ENCODE results near the gene MYO7B. TPM values are rescaled to one million over a fixed set of nuclear protein-coding genes. Genes with fewer than 3 reads are reported as not detected.

MYO7B gene
- total RNA-seq, 4 donors from 2014 or later: 0.07 to 0.83 (median 0.51) TPM; not detected in 1

- Histone ChIP-seq H3K9me3 (no peaks in the 10 kb centered on the region), H3K36me3 (no peaks in the 10 kb centered on the region), H3K27ac (peak overlapping the region in 3 of 4 donors; percentile 67 to 79 (median 72)), H3K4me1 (peaks cover 19 to 38% of the 10 kb centered on the region in 2 donors), H3K4me3 (no peak overlapping the region), H3K27me3 (no peaks in the 10 kb centered on the region)
- intact Hi-C loops (cut with DNase I; ENCODE audit: low total_unique reads) (no loop called here), in situ Hi-C loops (cut with MboI; ENCODE audit: low sequenced_read_pairs in 4 of 4) (no loop called here)
- ATAC-seq: no peak
- TF ChIP-seq POLR2A (IDR thresholded peaks at IDR 0.05): no peak
- TF ChIP-seq, protein P1, sequence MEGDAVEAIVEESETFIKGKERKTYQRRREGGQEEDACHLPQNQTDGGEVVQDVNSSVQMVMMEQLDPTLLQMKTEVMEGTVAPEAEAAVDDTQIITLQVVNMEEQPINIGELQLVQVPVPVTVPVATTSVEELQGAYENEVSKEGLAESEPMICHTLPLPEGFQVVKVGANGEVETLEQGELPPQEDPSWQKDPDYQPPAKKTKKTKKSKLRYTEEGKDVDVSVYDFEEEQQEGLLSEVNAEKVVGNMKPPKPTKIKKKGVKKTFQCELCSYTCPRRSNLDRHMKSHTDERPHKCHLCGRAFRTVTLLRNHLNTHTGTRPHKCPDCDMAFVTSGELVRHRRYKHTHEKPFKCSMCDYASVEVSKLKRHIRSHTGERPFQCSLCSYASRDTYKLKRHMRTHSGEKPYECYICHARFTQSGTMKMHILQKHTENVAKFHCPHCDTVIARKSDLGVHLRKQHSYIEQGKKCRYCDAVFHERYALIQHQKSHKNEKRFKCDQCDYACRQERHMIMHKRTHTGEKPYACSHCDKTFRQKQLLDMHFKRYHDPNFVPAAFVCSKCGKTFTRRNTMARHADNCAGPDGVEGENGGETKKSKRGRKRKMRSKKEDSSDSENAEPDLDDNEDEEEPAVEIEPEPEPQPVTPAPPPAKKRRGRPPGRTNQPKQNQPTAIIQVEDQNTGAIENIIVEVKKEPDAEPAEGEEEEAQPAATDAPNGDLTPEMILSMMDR (IDR thresholded peaks at IDR 0.05 in 4 of 5, conservative IDR thresholded peaks at IDR 0.05 in 1 of 5): no peak
- no peak for DNase-seq
Measured at GRCh38 chr2:127654084-127654837, 118.8 kb downstream of the MYO7B start.

DNA sequence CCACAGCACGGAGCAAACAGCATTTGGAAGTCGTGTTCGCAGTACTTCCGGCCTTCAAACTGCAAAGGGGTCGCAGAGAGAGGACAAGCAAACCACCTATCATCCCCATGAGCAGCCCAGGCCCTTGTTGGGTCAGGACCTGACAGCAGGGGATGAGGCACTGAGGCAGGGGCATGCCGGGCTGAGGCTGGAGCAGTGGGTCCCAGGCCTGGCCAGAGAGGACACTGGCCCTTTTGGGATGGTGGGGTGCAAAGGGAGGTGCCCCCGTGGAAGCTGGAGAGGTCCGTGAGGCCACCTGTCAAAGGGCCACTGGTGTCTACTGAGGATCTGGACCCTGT lies 119.3 kb downstream of the MYO7B start:
- no peak for TF ChIP-seq POLR2A (IDR thresholded peaks at IDR 0.05)
- TF ChIP-seq, protein P1 (IDR thresholded peaks at IDR 0.05 in 4 of 5, conservative IDR thresholded peaks at IDR 0.05 in 1 of 5): no peak
- no peak for DNase-seq

GRCh38 chr2:127655209-127656073 lies 120.0 kb downstream of the MYO7B start:
- intact Hi-C loops (cut with DNase I; ENCODE audit: low total_unique reads): no loop called here
- H3K9me3 ChIP-seq: no peaks in the 10 kb centered on the region
- in situ Hi-C loops (cut with MboI; ENCODE audit: low sequenced_read_pairs in 4 of 4): no loop called here
- DNase-seq: no peak
- peak overlapping the region; percentile 24 to 79 (median 64) for H3K27ac ChIP-seq
- H3K4me1 ChIP-seq: peaks cover 21 to 29% of the 10 kb centered on the region in 2 donors
- H3K36me3 ChIP-seq: no peaks in the 10 kb centered on the region
- TF ChIP-seq POLR2A (IDR thresholded peaks at IDR 0.05): no peak
- TF ChIP-seq, protein P1 (IDR thresholded peaks at IDR 0.05 in 4 of 5, conservative IDR thresholded peaks at IDR 0.05 in 1 of 5): no peak
- H3K4me3 ChIP-seq: no peak overlapping the region
- H3K27me3 ChIP-seq: no peaks in the 10 kb centered on the region
- no peak for ATAC-seq

More for the DNA sequence above, 119.3 kb downstream of the MYO7B start:
- no peak for ATAC-seq
- no peaks in the 10 kb centered on the region for H3K9me3 ChIP-seq
- no peaks in the 10 kb centered on the region for H3K36me3 ChIP-seq
- in situ Hi-C loops (cut with MboI; ENCODE audit: low sequenced_read_pairs in 4 of 4) (no loop called here), intact Hi-C loops (cut with DNase I; ENCODE audit: low total_unique reads) (no loop called here)
- H3K4me1 ChIP-seq: peaks cover 18 to 33% of the 10 kb centered on the region in 2 donors
- H3K27me3 ChIP-seq: no peaks in the 10 kb centered on the region
- H3K4me3 ChIP-seq: no peak overlapping the region
- peak overlapping the region; percentile 3 to 79 (median 64) for H3K27ac ChIP-seq

GRCh38 chr2:127656569-127657231 lies 121.2 kb downstream of the MYO7B start:
- in situ Hi-C loops (cut with MboI; ENCODE audit: low sequenced_read_pairs in 4 of 4) (no loop called here), intact Hi-C loops (cut with DNase I; ENCODE audit: low total_unique reads) (no loop called here)
- Histone ChIP-seq H3K36me3 (no peaks in the 10 kb centered on the region), H3K4me1 (peaks cover 33% of the 10 kb centered on the region in 2 donors), H3K27me3 (no peaks in the 10 kb centered on the region), H3K9me3 (no peaks in the 10 kb centered on the region), H3K4me3 (no peak overlapping the region), H3K27ac (peak overlapping the region; percentile 45 to 79 (median 72))
- DNase-seq (no peak), ATAC-seq (no peak)
- no peak for TF ChIP-seq POLR2A (IDR thresholded peaks at IDR 0.05)

GRCh38 chr2:127657232-127657595 lies 121.7 kb downstream of the MYO7B start:
- no peak for TF ChIP-seq POLR2A (IDR thresholded peaks at IDR 0.05)
- TF ChIP-seq, protein P1 (IDR thresholded peaks at IDR 0.05 in 4 of 5, conservative IDR thresholded peaks at IDR 0.05 in 1 of 5): no peak
- Histone ChIP-seq H3K27ac (peak overlapping the region; percentile 45 to 79 (median 72)), H3K9me3 (no peaks in the 10 kb centered on the region), H3K27me3 (no peaks in the 10 kb centered on the region), H3K4me1 (peaks cover 32 to 38% of the 10 kb centered on the region in 2 donors), H3K4me3 (no peak overlapping the region), H3K36me3 (no peaks in the 10 kb centered on the region)
- in situ Hi-C loops (cut with MboI; ENCODE audit: low sequenced_read_pairs in 4 of 4): no loop called here
- DNase-seq (no peak), ATAC-seq (no peak)
- intact Hi-C loops (cut with DNase I; ENCODE audit: low total_unique reads): no loop called here
